HG02981 (cell line): Measurements from ENCODE around the gene ARHGAP28.
"Not testable (repeated sequence)": the region's sequence is repeated elsewhere in the genome, so short reads cannot be mapped to it uniquely, and the experiment has no call there.

Source experiments
- ATAC-seq: cut with Tn5 transposase; IDR thresholded peaks from one replicate; pipeline ENCODE4 v1.9.1; 2021; ENCODE audit warnings: mild to moderate bottlenecking, moderate library complexity; ENCODE audit not compliant: unreplicated experiment

The ARHGAP28 gene

GRCh38 chr18:6814882-6815425 lies 85.4 kb downstream of the ARHGAP28 start:
- ATAC-seq: no peak

DNA sequence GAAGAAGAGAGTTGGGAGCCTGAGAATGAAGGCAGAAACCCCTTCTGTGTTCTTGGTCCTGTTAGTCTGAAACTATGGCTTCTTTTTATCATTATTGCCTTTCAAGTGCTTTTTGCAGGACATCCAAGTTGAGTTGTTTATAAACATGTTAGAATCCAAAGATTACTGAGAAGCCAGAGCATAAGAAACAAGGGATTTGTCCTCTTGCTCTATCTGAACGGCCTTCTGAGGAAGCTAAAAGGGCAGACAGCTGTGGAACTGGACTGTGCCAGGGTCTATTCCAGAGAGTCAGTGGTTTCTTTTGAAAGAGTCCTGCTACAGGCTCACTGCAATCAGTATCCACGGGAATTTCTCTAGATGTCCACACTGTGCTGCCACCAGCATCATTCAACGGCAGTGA lies 86.6 kb downstream of the ARHGAP28 start:
- ATAC-seq: no peak

GRCh38 chr18:6819332-6819731 lies 89.8 kb downstream of the ARHGAP28 start:
- ATAC-seq: no peak

GRCh38 chr18:6820314-6820713 lies 90.8 kb downstream of the ARHGAP28 start:
- ATAC-seq: no peak

GRCh38 chr18:6821356-6821755 lies 91.8 kb downstream of the ARHGAP28 start:
- no peak for ATAC-seq

DNA sequence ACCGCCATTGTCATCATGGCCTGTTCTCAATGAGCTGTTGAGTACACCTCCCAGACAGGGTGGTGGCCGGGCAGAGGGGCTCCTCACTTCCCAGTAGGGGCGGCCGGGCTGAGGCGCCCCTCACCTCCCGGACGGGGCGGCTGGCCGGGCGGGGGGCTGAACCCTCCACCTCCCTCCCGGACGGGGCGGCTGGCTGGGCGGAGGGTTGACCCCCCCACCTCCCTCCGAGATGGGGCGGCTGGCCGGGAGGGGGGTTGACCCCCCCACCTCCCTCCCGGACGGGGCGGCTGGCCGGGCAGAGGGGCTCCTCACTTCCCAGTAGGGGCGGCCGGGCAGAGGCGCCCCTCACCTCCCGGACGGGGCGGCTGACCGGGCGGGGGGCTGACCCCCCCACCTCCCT lies 97.6 kb downstream of the ARHGAP28 start:
- not testable (repeated sequence) for ATAC-seq

DNA sequence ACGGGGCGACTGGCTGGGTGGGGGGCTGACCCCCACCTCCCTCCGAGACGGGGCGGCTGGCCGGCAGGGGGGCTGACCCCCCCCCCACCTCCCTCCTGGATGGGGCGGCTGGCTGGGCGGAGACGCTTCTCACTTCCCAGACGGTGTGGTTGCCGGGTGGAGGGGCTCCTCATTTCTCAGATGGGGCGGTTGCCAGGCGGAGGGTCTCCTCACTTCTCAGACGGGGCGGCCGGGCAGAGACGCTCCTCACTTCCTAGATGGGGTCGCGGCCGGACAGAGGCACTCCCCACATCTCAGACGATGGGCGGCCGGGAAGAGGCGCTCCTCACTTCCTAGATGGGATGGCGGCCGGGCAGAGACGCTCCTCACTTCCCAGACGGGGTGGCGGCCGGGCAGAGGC lies 98.0 kb downstream of the ARHGAP28 start:
- not testable (repeated sequence) for ATAC-seq

DNA sequence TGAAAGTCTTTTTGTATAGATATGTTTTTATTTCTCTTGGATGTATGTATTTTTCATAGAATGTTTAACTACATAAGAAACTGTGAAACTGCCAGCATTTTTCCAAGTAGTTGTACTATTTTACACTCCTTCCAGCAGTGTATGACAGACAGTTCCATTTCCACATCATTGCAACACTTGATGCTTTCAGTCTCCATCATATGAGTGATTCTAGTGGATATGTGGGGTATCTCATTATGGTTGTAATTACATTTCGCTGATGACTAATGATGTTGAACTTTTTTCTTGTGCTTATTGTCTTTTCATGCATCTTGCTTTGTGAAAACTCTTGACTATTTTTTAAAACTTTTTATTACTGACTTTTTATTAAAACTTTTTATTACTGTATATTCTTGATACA lies 101.4 kb downstream of the ARHGAP28 start:
- ATAC-seq: no peak

DNA sequence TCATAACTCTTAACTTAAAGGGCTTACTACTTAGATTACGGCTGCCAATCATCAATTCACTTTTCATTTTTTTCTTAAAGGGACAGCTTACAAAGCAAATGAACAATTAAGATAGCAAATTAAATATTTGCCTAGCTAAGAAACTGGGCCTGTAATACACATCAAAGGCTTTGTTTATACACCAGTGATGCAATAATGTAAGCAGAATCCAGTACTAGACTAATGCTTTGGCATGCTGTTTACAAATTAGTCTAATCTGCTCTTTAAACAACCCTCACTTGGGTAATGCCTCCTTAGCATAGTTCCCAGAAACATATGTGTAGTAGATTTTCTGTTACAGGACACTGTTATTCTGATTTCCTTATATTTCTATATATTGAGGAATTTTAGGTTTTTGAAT lies 105.8 kb downstream of the ARHGAP28 start:
- no peak for ATAC-seq

DNA sequence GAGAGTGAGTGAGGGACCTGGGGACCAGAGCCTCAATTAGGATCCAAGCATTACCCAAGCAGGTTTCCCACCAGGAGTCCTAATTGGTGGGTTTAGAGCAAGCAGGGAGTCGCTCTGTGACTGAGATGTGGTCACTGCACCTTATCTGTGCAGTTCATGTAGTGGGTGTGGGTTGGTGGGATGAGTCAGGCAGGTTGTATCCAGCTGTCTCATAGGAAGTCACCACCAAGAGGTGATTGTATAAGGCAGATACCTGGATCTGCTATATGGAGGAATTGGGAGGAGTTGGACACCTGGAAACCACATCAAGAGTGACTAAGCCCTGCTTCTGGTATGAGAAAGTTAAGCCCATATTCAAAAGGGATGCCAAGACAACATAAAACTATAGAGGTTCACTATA lies 106.8 kb downstream of the ARHGAP28 start:
- no peak for ATAC-seq

- no peak for ATAC-seq
Measured at GRCh38 chr18:6837904-6838303, 108.4 kb downstream of the ARHGAP28 start.

GRCh38 chr18:6842081-6842480 lies 112.6 kb downstream of the ARHGAP28 start:
- no peak for ATAC-seq

GRCh38 chr18:6843308-6843707 lies 113.8 kb downstream of the ARHGAP28 start:
- no peak for ATAC-seq

DNA sequence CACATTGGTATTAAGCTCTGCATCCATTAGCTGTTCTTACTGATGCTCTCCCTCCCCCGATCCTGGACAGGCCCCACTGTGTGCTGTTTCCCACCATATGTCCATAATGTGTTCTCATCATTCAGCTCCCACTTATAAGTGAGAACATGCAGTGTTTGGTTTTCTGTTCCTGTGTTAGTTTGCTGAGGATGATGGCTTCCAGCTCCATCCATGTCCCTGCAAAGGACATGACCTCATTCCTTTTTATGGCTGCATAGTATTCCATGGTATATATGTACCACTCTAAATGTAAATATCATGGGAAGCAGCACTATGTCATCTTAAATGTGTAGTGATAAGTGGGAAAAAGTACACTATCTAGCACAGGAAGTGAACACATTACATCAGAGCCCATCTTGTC lies 116.0 kb downstream of the ARHGAP28 start:
- not testable (repeated sequence) for ATAC-seq

DNA sequence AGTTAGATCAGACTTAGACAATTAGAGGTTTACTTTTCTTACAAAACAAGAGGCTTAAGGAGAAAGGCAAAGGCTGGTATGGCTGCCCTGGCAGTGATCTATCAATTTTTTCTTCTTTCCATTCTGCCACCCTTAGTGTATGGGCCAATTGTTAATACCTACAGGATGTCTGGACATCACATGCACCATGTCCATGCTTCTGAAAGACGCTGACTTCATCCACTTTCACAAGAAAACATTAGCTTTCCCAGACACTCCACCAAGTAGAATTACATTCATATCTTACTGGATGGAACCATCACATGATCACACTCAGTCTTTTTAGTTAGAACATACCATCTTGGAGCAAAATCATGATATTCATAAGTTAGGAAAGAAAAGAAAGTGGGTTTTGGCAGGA lies 120.9 kb downstream of the ARHGAP28 start:
- ATAC-seq: no peak

DNA sequence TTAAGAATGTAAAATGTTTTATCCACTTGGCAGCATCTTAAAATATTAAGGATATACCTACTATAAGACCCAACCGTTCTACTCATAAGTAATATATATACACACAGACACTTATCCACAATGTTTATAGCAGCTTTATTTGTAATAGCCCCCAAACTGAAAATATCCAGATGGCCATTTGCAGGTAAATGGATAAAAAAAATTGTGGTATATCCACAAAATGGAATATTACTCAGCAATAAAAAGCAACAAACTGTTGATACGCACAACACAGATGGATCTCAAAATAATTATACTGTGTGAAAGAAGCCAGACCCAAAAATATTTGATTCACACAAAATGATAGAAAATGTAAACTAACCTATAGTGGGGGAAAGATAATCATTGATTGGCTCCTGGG lies 122.0 kb downstream of the ARHGAP28 start:
- no peak for ATAC-seq

GRCh38 chr18:6854811-6855210 lies 125.3 kb downstream of the ARHGAP28 start:
- no peak for ATAC-seq

GRCh38 chr18:6855767-6856166 lies 126.3 kb downstream of the ARHGAP28 start:
- ATAC-seq: no peak

GRCh38 chr18:6857300-6857699 lies 127.8 kb downstream of the ARHGAP28 start:
- no peak for ATAC-seq

DNA sequence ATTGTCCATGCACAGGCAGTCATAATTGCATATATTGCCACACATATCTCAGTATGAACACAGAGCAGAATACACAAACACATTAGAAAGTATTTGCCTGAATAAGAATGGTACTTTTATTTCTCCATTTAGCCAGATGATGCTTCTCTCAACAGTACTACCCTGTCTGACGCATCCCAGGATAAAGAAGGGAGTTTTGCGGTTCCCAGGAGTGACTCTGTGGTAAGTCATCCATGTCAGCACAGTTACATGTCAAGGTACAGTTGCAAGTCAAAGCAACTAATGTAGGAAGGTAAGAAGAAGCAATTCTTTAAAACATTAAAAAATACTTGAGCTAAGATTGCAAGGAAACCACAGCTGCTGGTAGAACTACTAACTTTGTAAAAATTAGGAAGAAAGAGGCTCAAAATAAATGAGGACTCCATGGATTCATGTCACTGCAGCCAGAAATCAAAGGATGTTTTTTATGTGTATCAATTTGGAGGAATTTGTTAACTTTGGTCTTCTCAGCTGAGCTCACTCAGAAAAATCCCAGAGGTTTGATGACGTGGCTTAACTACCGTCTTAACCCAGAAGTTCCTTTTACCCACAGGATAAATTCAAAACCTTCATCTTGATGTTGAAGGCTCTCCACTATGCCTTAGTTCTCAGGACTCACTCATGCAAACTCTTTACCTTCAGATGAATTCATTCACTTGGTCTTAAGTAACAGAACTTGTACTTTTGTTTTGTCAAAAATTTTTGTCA lies 130.3 kb downstream of the ARHGAP28 start:
- ATAC-seq: no peak

- ATAC-seq: no peak
Measured at GRCh38 chr18:6860804-6861448, 131.4 kb downstream of the ARHGAP28 start.

DNA sequence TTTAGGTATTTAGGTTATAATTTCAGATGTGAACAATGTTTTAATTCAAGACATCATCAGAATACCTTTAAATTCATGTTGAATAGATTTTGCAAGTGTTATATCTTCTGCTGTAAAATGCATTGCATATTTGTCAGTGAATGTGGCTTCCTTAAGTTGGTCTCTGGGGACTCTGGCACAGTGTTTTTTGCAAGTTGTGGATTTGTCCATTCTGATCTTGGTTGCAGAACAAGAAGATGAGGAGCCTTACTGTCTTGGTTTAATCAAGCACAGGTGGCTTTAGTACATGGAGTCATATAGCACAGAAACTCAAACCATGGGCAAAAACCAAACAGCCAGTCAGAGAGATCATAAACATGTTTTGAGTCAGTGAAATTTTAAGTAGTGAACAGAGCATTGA lies 135.7 kb downstream of the ARHGAP28 start:
- ATAC-seq: no peak
